Endothelial cell of umbilical vein (primary cell): ENCODE measurements around the gene AQP3.
"Not testable (repeated sequence)": the region's sequence is repeated elsewhere in the genome, so short reads cannot be mapped to it uniquely, and the experiment has no call there.

ENCODE experiments used
- CTCF ChIP-seq, 2 donors: IDR thresholded peaks; 1 replicate in 1 of 2; 2 replicates in 1 of 2; pipeline ENCODE4 v1.5.1; 2011; ENCODE audit warnings: low read length in 2 of 2, mild to moderate bottlenecking in 2 of 2, moderate library complexity in 2 of 2, control low read depth in 1 of 2, inconsistent platforms in 1 of 2, low read depth in 1 of 2; ENCODE audit not compliant: insufficient read depth in 1 of 2; ENCODE audit errors: extremely low read depth in 1 of 2
- EZH2 ChIP-seq: IDR thresholded peaks from 2 replicates; pipeline ENCODE4 v1.6.1; 2012; ENCODE audit warnings: borderline replicate concordance, low read depth, mild to moderate bottlenecking, moderate library complexity, low read length, inconsistent platforms; ENCODE audit not compliant: severe bottlenecking
- GATA2 ChIP-seq: IDR thresholded peaks from 2 replicates; pipeline ENCODE4 v1.7.0; 2011; ENCODE audit warnings: low read depth, mild to moderate bottlenecking, moderate library complexity, mixed read lengths, low read length; ENCODE audit not compliant: insufficient read length, insufficient read depth
- JUN ChIP-seq: IDR thresholded peaks from 2 replicates; pipeline ENCODE4 v1.6.1; 2011; ENCODE audit warnings: borderline replicate concordance, low read depth; ENCODE audit not compliant: insufficient read length, insufficient read depth
- MAX ChIP-seq: IDR thresholded peaks from 2 replicates; pipeline ENCODE4 v1.6.1; 2011; ENCODE audit not compliant: insufficient read depth, insufficient read length
- MYC ChIP-seq: IDR thresholded peaks from one replicate; pipeline ENCODE4 v1.6.1; 2011; ENCODE audit warnings: mild to moderate bottlenecking, low read depth, low read length
- POLR2A ChIP-seq: IDR thresholded peaks from 2 replicates; pipeline ENCODE4 v1.6.1; 2012; ENCODE audit warnings: low read depth, mild to moderate bottlenecking, control low read depth, low read length
- POLR2AphosphoS5 ChIP-seq: IDR thresholded peaks from 2 replicates; pipeline ENCODE4 v1.6.1; 2012; ENCODE audit warnings: low read depth, mild to moderate bottlenecking, control low read depth, low read length, moderate library complexity; ENCODE audit not compliant: insufficient read depth

GRCh38 chr9:33493819-33494218, 46.4 kb upstream of the AQP3 start:
- not testable (repeated sequence) for TF ChIP-seq EZH2; CTCF (IDR thresholded peaks at IDR 0.05; ENCODE audit: extremely low read depth in 1 of 2, insufficient read depth in 1 of 2, low read depth in 1 of 2, low read length in 2 of 2); POLR2AphosphoS5; JUN; POLR2A; MYC; MAX; GATA2
